Endodermal cell (in vitro differentiated cells): ENCODE data around the gene DYDC1. TPM values are rescaled to one million over a fixed set of nuclear protein-coding genes. Genes with fewer than 3 reads are reported as not detected.

Source experiments
- DNase-seq: peaks from one replicate; pipeline ENCODE4 v3.0.0-alpha.2; 2017
- H3K27ac ChIP-seq: 2 replicates; pipeline ENCODE4 v1.5.1; 2013; ENCODE audit warnings: mild to moderate bottlenecking, low read depth, low read length, moderate library complexity
- H3K27me3 ChIP-seq: 2 replicates; pipeline ENCODE4 v1.6.1; 2013; ENCODE audit warnings: mild to moderate bottlenecking, low read length, moderate library complexity; ENCODE audit not compliant: insufficient read depth, control insufficient read depth, poor library complexity, severe bottlenecking
- H3K36me3 ChIP-seq: 2 replicates; pipeline ENCODE4 v1.7.0; 2013; ENCODE audit warnings: mild to moderate bottlenecking, low read length, moderate library complexity; ENCODE audit not compliant: control insufficient read depth, insufficient read depth
- H3K4me1 ChIP-seq: one replicate; pipeline ENCODE4 v1.7.0; 2013; ENCODE audit warnings: low read length; ENCODE audit not compliant: control insufficient read depth, insufficient read depth
- H3K4me3 ChIP-seq: 2 replicates; pipeline ENCODE4 v1.5.1; 2013; ENCODE audit warnings: mild to moderate bottlenecking, low read length, moderate library complexity
- H3K9ac ChIP-seq: 2 replicates; pipeline ENCODE4 v1.6.1; 2013; ENCODE audit warnings: mild to moderate bottlenecking, low read length, moderate library complexity; ENCODE audit not compliant: poor library complexity, severe bottlenecking; ENCODE audit errors: extremely low read depth
- H3K9me3 ChIP-seq: 2 replicates; pipeline ENCODE4 v1.6.1; 2013; ENCODE audit warnings: mild to moderate bottlenecking, low read length, moderate library complexity; ENCODE audit not compliant: control insufficient read depth
- H3K27ac Mint-ChIP-seq: 2 replicates; pipeline ENCODE4 v1.8.0; 2020; ENCODE audit warnings: mixed read lengths
- H3K27me3 Mint-ChIP-seq: 2 replicates; pipeline ENCODE4 v1.8.0; 2021; ENCODE audit warnings: mild to moderate bottlenecking, mixed read lengths; ENCODE audit not compliant: insufficient read depth
- H3K36me3 Mint-ChIP-seq: 2 replicates; pipeline ENCODE4 v1.8.0; 2020; ENCODE audit warnings: low read depth, mixed read lengths
- H3K4me1 Mint-ChIP-seq: 2 replicates; pipeline ENCODE4 v1.8.0; 2020; ENCODE audit warnings: mixed read lengths
- H3K4me3 Mint-ChIP-seq: 2 replicates; pipeline ENCODE4 v1.8.0; 2020; ENCODE audit warnings: mild to moderate bottlenecking, moderate library complexity, mixed read lengths
- H3K9me3 Mint-ChIP-seq: 2 replicates; pipeline ENCODE4 v1.8.0; 2020; ENCODE audit warnings: mild to moderate bottlenecking, mixed read lengths
- CTCF ChIP-seq: fragments of 200-600 bp; sonication (generic); conservative IDR thresholded peaks from 2 replicates; pipeline ENCODE4 v1.5.0; 2021; ENCODE audit warnings: antibody characterized with exemption, mild to moderate bottlenecking
- WGBS, 2 experiments: methylation state at CpG; one replicate each; pipeline versions ENCODE4 v1.1.5 to v1.1.7; 2013; ENCODE audit warnings: missing lambda C conversion rate in 2 of 2, mixed read lengths in 1 of 2; ENCODE audit not compliant: insufficient coverage in 1 of 2, insufficient read length in 1 of 2; 5-methylcytosine and 5-hydroxymethylcytosine counted together
- total RNA-seq, 2 donors: library from RNA; stranded (reverse); fragmentation: NEBNext Ultra II Directional in 1 of 2; extraction: Animal tissue kit (Norgen Biotek cat#: 25700) in 1 of 2; gene quantifications; 2 replicates in 1 of 2; 3 replicates in 1 of 2; pipeline ENCODE4 v1.2.1, GENCODE V29; 2021

DYDC1 gene
- total RNA-seq, 2 donors from 2014 or later = 0.55 to 1.3 TPM

GRCh38 chr10:80322711-80323110, 33.8 kb downstream of the DYDC1 start:
- no peak overlapping the region for H3K27ac ChIP-seq
- TF ChIP-seq CTCF = no peak
- DNase-seq = no peak
- Mint-ChIP-seq H3K4me1 (peaks cover 6% of the 10 kb centered on the region), H3K36me3 (no peaks in the 10 kb centered on the region), H3K4me3 (no peak overlapping the region), H3K27ac (no peak overlapping the region), H3K9me3 (no peaks in the 10 kb centered on the region), H3K27me3 (peaks cover 4% of the 10 kb centered on the region)
- no peaks in the 10 kb centered on the region for H3K36me3 ChIP-seq
- no peak overlapping the region for H3K4me3 ChIP-seq
- no peaks in the 10 kb centered on the region for H3K4me1 ChIP-seq
- WGBS, 2 experiments = 91 to 100% methylated on average over 1 of the region's 1 CpG
- H3K9ac ChIP-seq = no peak overlapping the region
- H3K9me3 ChIP-seq = no peaks in the 10 kb centered on the region
- no peaks in the 10 kb centered on the region for H3K27me3 ChIP-seq

- Mint-ChIP-seq H3K4me3 (no peak overlapping the region), H3K9me3 (no peaks in the 10 kb centered on the region), H3K36me3 (no peaks in the 10 kb centered on the region), H3K27me3 (peaks cover 4% of the 10 kb centered on the region), H3K4me1 (peaks cover 6% of the 10 kb centered on the region), H3K27ac (no peak overlapping the region)
- Histone ChIP-seq H3K4me1 (no peaks in the 10 kb centered on the region), H3K9me3 (no peaks in the 10 kb centered on the region), H3K27me3 (no peaks in the 10 kb centered on the region), H3K36me3 (no peaks in the 10 kb centered on the region), H3K4me3 (no peak overlapping the region), H3K9ac (no peak overlapping the region), H3K27ac (no peak overlapping the region)
- 86 to 88% methylated on average over 1 to 2 of the region's 2 CpGs for WGBS, 2 experiments
- no peak for TF ChIP-seq CTCF
- no peak for DNase-seq
Observed at GRCh38 chr10:80322158-80322557, 34.4 kb downstream of the DYDC1 start.

- no peak for DNase-seq
- H3K27me3 Mint-ChIP-seq = peaks cover 2% of the 10 kb centered on the region
- 100% methylated on average over 1 of the region's 5 CpGs; no CpG with 5 or more reads in 1 of the 2 experiments for WGBS, 2 experiments
- H3K9me3 Mint-ChIP-seq = no peaks in the 10 kb centered on the region
- no peak overlapping the region for H3K4me3 ChIP-seq
- H3K4me1 ChIP-seq = no peaks in the 10 kb centered on the region
- no peak for TF ChIP-seq CTCF
- H3K36me3 ChIP-seq = no peaks in the 10 kb centered on the region
- H3K36me3 Mint-ChIP-seq = no peaks in the 10 kb centered on the region
- no peaks in the 10 kb centered on the region for H3K9me3 ChIP-seq
- no peaks in the 10 kb centered on the region for H3K27me3 ChIP-seq
- H3K9ac ChIP-seq = no peak overlapping the region
- peaks cover 6% of the 10 kb centered on the region for H3K4me1 Mint-ChIP-seq
- no peak overlapping the region for H3K27ac Mint-ChIP-seq
- H3K4me3 Mint-ChIP-seq = no peak overlapping the region
- H3K27ac ChIP-seq = no peak overlapping the region
Observed at GRCh38 chr10:80321183-80321582, 35.4 kb downstream of the DYDC1 start.
